ENCODE measurements around the gene SORL1-AS1.

The SORL1-AS1 gene

GRCh38 chr11:121441521-121441920 is 11.2 kb downstream of the SORL1-AS1 start:
- intact Hi-C loops (cut with micrococcal nuclease): loop anchor here in 1 of 2 donors (2.0 kb wide), 1 partner anchor 31 kb away; no protein-coding TSS in a partner anchor
- Histone ChIP-seq H3K4me3 (replicated peaks in 1 of 3; ENCODE audit: low read depth in 2 of 3, low read length in 3 of 3) (no peak overlapping the region), H3K9me3 (replicated peaks in 1 of 2; ENCODE audit: control insufficient read depth in 1 of 2, insufficient read depth in 1 of 2, low read length in 2 of 2) (no peaks in the 10 kb centered on the region), H2AFZ (ENCODE audit: insufficient read depth, low read depth, low read length, poor library complexity, severe bottlenecking) (no peak overlapping the region), H3K79me2 (ENCODE audit: insufficient read depth, low read length) (no peaks in the 10 kb centered on the region), H3K27ac (ENCODE audit: low read depth in 1 of 2, low read length in 2 of 2) (no peak overlapping the region), H3K4me2 (replicated peaks; ENCODE audit: extremely low read depth, low read length, poor library complexity, severe bottlenecking) (no peak overlapping the region), H3K27me3 (ENCODE audit: control insufficient read depth in 2 of 2, insufficient read depth in 2 of 2, low read length in 2 of 2) (no peaks in the 10 kb centered on the region), H3K4me1 (ENCODE audit: control insufficient read depth in 1 of 2, insufficient read depth in 2 of 2, low read length in 2 of 2) (peaks cover 34 to 39% of the 10 kb centered on the region in 2 donors), H3K36me3 (replicated peaks in 1 of 2; ENCODE audit: control insufficient read depth in 1 of 2, insufficient read depth in 2 of 2, low read length in 2 of 2) (no peaks in the 10 kb centered on the region), H3K9ac (ENCODE audit: insufficient read depth, low read length, poor library complexity, severe bottlenecking) (no peak overlapping the region), H4K20me1 (ENCODE audit: insufficient read depth, low read length) (no peaks in the 10 kb centered on the region)
- Mint-ChIP-seq H3K4me1 (peaks cover 38% of the 10 kb centered on the region), H3K9me3 (no peaks in the 10 kb centered on the region), H3K27ac (peak overlapping the region in 1 of 7 donors; percentile 23), H3K4me3 (no peak overlapping the region), H3K27me3 (ENCODE audit: low read depth in 3 of 3) (no peaks in the 10 kb centered on the region), H3K36me3 (no peaks in the 10 kb centered on the region)
- WGBS (ENCODE audit: insufficient coverage): 100% methylated on average over 1 of the region's 2 CpGs
- no peak for DNase-seq
- no peak for TF ChIP-seq CTCF (IDR thresholded peaks at IDR 0.05)

GRCh38 chr11:121439759-121440158 is 13.0 kb downstream of the SORL1-AS1 start:
- Mint-ChIP-seq H3K4me3 (no peak overlapping the region), H3K4me1 (peaks cover 38% of the 10 kb centered on the region), H3K27ac (peak overlapping the region in 2 of 7 donors; percentile 8 to 50), H3K9me3 (no peaks in the 10 kb centered on the region), H3K36me3 (no peaks in the 10 kb centered on the region), H3K27me3 (ENCODE audit: low read depth in 3 of 3) (no peaks in the 10 kb centered on the region)
- no peaks in the 10 kb centered on the region for H3K36me3 ChIP-seq (replicated peaks in 1 of 2; ENCODE audit: control insufficient read depth in 1 of 2, insufficient read depth in 2 of 2, low read length in 2 of 2)
- no peaks in the 10 kb centered on the region for H3K9me3 ChIP-seq (replicated peaks in 1 of 2; ENCODE audit: control insufficient read depth in 1 of 2, insufficient read depth in 1 of 2, low read length in 2 of 2)
- H3K27ac ChIP-seq (ENCODE audit: low read depth in 1 of 2, low read length in 2 of 2): no peak overlapping the region
- no peak overlapping the region for H3K4me2 ChIP-seq (replicated peaks; ENCODE audit: extremely low read depth, low read length, poor library complexity, severe bottlenecking)
- TF ChIP-seq CTCF (IDR thresholded peaks at IDR 0.05): no peak
- H4K20me1 ChIP-seq (ENCODE audit: insufficient read depth, low read length): no peaks in the 10 kb centered on the region
- intact Hi-C loops (cut with micrococcal nuclease): loop anchor here in 1 of 2 donors (2.0 kb wide), 1 partner anchor 29 kb away; no protein-coding TSS in a partner anchor
- DNase-seq: no peak
- H3K9ac ChIP-seq (ENCODE audit: insufficient read depth, low read length, poor library complexity, severe bottlenecking): no peak overlapping the region
- H2AFZ ChIP-seq (ENCODE audit: insufficient read depth, low read depth, low read length, poor library complexity, severe bottlenecking): no peak overlapping the region
- H3K79me2 ChIP-seq (ENCODE audit: insufficient read depth, low read length): no peaks in the 10 kb centered on the region
- peaks cover 39 to 41% of the 10 kb centered on the region in 2 donors for H3K4me1 ChIP-seq (ENCODE audit: control insufficient read depth in 1 of 2, insufficient read depth in 2 of 2, low read length in 2 of 2)
- H3K27me3 ChIP-seq (ENCODE audit: control insufficient read depth in 2 of 2, insufficient read depth in 2 of 2, low read length in 2 of 2): no peaks in the 10 kb centered on the region
- H3K4me3 ChIP-seq (replicated peaks in 1 of 3; ENCODE audit: low read depth in 2 of 3, low read length in 3 of 3): no peak overlapping the region
